GM18867 (cell line): Measurements from ENCODE around the gene OR2Y1.
"Not testable (repeated sequence)": the region's sequence is repeated elsewhere in the genome, so short reads cannot be mapped to it uniquely, and the experiment has no call there.

ENCODE experiments used
- ATAC-seq: cut with Tn5 transposase; IDR thresholded peaks from one replicate; pipeline ENCODE4 v1.9.1; 2021; ENCODE audit warnings: mild to moderate bottlenecking, moderate library complexity; ENCODE audit not compliant: unreplicated experiment

The OR2Y1 gene, protein sequence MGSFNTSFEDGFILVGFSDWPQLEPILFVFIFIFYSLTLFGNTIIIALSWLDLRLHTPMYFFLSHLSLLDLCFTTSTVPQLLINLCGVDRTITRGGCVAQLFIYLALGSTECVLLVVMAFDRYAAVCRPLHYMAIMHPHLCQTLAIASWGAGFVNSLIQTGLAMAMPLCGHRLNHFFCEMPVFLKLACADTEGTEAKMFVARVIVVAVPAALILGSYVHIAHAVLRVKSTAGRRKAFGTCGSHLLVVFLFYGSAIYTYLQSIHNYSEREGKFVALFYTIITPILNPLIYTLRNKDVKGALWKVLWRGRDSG

DNA sequence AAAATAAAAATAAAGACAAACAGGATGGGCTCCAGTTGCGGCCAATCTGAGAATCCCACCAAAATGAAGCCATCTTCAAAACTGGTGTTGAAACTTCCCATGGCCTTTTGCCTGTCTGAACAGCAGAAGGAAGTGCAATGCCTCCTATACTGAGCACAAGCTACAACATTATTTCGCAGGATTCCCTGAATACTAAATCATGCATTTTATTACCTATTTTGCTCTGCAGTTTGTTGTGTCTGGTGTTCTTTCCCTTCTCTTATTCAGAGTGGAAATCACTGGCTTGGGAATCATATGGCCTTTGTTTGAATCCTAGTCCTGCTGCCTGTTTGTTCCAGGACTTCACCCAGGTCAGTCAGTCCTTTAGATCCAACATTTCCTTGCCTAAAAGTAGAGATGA is at the start of gene OR2Y1:
OR2Y1 (minus strand) TSS at position 101 of the 400 bp plus-strand sequence; CDS start at position 101, 0 bp downstream.
- ATAC-seq: no peak

GRCh38 chr5:180788651-180789410 is 49.0 kb upstream of the OR2Y1 start:
- not testable (repeated sequence) for ATAC-seq

DNA sequence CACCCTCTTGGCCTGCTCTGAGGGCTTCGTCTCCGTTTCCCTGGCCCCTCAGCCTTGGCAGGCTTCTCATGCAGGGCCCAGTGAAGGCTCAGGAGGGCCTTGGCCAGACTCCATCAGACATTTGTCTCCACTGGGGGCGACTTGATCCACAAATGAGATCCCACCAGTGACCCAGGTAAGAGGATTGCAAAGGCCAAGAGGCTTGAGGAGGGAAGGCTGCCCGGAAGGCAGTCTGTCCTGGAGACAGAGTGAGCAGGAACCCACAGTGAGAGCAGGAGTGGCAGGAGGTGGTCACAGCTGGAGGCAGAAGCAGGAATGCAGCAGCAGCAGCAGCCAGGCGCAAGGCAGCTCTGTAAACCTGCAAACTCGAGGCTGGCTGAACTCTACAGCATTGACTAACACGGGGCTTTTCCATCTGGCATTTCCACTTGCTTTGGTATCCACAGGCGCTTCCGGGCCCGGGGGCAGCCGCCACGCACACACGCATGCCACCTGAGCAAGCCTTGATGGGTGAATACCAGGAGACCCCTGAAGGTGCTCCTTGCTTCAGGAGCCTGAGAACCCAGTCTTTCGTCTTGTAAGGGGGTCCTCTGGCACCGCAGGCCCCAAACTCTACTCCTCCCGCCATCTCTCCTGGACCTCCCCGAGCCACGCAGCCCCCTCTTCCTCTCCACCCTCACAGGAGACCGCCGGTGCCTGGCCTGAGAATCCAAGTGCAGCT is 48.0 kb upstream of the OR2Y1 start:
- ATAC-seq: no peak

- no peak for ATAC-seq
Measured at GRCh38 chr5:180786531-180787398, 46.9 kb upstream of the OR2Y1 start.

DNA sequence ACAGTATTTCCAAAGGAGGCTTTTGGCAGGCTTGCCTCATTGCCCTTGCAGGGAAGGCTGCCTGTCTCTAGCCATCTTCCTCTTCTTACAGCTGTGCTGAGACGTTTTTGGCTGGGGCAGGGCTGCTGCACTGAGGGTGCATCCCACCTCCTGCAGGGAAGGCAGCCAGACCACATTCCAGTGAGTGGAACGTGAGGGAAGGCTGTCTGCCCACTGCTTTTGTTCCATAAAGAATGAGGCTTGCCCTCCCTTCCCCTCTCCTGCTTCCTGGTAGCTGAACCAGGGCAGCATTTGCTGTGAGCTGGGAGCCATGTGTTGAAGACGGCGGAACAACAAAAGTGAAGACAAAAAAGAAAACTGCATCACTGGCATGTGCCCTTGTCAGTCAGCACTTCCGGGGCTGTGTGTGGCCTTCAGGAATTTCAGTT is 46.0 kb upstream of the OR2Y1 start:
- no peak for ATAC-seq

DNA sequence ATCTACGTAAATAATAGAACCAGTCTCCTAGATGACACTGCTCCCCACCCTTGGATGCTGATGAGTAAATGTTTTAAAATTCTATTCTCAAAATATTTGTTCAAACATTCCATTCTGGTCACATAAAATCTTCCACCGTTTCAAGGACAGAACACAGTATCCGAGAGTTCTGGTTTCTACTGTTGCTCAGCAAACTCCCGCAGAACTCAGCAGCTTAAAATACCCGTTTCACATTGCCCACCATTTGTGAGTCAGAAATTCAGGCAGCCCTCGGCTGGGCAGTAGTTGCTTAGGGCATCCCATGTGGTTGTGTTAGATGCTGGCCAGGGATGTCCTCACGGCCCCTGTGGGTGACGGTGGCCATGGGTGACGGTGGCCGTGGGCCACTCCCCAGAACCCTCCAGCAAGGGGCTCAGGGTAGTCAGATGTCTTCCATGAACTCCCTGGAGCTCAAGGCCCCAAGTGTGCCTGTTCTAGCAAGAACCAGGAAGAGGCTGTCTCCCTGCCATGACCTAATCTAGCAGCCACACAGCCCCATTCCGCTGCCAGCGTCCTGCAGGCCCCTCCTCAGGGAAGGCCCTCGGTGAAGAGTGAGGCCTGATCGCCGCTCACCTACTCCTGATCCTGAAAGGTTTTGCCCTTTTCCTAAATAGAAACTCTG is 45.4 kb upstream of the OR2Y1 start:
- no peak for ATAC-seq

GRCh38 chr5:180784497-180785097 is 44.7 kb upstream of the OR2Y1 start:
- ATAC-seq: peak; percentile 68

- no peak for ATAC-seq
Measured at GRCh38 chr5:180783340-180784052, 43.6 kb upstream of the OR2Y1 start.

DNA sequence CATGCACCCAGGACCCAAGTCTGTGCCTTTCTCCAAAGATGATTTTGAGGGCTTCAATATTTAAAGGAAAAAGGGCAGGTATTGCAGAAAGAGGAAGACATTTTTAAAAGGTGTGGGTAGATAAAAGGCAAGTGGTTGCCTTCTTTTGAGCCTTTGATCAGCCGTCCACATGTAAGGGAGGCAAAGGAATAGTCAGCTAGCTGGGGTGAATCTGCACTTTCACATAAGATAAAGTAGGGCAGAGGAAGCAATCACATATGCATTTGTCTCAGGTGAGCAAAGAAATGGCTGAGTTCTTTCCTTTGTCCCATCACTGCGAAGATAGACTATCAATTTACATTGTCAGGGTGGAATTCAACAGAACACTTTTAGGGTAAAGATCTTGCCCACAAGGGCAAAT is 42.9 kb upstream of the OR2Y1 start:
- no peak for ATAC-seq

- not testable (repeated sequence) for ATAC-seq
Measured at GRCh38 chr5:180781900-180782326, 42.1 kb upstream of the OR2Y1 start.

- ATAC-seq: no peak
Measured at GRCh38 chr5:180779985-180780610, 40.2 kb upstream of the OR2Y1 start.

DNA sequence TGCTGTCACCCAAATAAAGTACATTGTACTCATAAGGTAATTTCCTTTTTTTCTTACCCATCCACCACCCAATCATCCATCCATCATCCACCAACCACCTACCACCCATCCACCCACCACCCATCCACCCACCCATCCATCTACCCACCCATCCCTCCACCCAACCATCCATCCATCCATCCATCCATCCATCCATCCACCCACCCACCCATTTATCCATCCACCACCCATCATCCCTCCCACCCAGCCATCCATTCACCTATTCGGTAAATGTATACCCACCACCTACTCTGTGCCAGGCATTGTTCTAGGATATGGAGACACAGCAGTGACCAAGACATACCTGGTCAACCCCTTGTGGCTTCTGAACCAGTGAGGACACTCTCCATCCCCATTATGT is 37.6 kb upstream of the OR2Y1 start:
- no peak for ATAC-seq

DNA sequence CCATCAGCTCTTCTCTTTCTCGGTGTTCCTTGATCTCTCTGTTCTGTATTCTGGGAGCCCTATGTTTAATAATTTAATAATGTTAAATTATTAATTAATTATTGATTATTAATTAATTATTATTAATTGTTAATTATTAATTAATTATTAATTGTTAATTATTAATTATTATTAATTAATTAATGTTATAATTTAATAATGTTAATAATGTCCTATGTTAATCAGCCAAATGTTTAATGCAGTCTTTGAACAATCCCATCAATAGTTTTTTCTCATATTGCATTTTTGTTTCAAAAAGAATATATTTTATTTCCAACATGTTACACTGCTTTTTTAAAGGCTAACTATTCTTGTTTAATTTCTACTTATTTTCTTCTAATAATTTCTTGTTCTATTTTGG is 36.5 kb upstream of the OR2Y1 start:
- no peak for ATAC-seq

- ATAC-seq: no peak
Measured at GRCh38 chr5:180775624-180776023, 35.8 kb upstream of the OR2Y1 start.

DNA sequence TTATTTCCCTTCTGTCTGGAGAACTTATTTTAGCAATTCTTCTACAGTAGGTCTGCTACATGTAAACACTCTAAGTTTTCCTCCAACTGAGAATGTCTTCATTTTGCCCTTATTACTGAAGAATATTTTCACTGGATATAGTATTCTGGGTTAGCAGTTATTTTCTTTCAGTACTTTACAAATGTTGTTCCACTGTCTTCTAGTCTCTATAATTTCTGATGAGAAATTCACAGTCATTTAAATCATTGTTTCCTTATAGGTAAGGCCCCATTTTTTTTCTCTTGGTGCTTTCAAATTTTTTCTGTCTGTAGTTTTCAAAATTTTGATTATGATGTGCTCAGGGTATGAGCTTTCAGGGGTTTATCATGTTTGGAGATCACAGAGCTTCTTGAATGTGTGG is 32.0 kb upstream of the OR2Y1 start:
- ATAC-seq: no peak

DNA sequence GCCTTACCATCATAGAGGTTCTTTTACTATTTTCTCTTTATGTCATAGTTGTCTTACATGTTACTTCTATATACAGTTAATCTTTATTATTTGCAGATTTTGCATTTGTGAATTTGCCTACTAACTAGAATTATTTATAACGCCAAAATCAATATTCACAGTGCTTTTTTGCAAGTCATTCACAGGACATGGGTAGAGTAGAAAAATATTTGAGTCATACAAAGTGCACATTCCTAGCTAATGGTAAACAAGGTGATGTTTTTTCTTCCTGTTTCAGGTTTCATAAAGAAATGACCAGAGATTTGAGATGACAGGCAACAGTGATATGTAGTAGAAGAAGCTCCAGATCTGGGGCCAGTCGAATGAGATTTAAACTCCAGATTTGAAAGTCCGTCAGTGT is 30.0 kb upstream of the OR2Y1 start:
- no peak for ATAC-seq

GRCh38 chr5:180755601-180756000 is 15.7 kb upstream of the OR2Y1 start:
- no peak for ATAC-seq

GRCh38 chr5:180744253-180744652 is 4.4 kb upstream of the OR2Y1 start:
- no peak for ATAC-seq

DNA sequence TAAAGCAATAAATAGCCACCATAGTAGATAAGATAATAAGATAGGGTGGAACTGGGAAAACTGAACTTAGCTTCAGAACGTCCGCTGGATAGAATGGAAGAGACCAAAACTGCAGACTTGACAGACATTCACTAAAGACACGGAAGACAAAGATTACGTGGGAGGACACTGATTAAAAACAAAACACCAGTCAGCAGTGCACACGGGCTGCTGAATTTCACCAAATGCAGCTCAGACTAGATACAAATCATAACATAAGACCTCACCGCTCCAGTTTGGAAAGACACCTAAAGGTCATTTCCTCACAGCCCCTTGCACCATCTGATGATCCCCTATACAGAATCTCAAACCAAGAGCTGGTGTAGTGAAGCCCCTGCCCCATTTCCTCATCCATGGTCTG is 2.9 kb upstream of the OR2Y1 start:
- no peak for ATAC-seq
